ENCODE results near the gene SLC27A5.
"Not testable (repeated sequence)": the region's sequence is repeated elsewhere in the genome, so short reads cannot be mapped to it uniquely, and the experiment has no call there.

Gene SLC27A5

DNA sequence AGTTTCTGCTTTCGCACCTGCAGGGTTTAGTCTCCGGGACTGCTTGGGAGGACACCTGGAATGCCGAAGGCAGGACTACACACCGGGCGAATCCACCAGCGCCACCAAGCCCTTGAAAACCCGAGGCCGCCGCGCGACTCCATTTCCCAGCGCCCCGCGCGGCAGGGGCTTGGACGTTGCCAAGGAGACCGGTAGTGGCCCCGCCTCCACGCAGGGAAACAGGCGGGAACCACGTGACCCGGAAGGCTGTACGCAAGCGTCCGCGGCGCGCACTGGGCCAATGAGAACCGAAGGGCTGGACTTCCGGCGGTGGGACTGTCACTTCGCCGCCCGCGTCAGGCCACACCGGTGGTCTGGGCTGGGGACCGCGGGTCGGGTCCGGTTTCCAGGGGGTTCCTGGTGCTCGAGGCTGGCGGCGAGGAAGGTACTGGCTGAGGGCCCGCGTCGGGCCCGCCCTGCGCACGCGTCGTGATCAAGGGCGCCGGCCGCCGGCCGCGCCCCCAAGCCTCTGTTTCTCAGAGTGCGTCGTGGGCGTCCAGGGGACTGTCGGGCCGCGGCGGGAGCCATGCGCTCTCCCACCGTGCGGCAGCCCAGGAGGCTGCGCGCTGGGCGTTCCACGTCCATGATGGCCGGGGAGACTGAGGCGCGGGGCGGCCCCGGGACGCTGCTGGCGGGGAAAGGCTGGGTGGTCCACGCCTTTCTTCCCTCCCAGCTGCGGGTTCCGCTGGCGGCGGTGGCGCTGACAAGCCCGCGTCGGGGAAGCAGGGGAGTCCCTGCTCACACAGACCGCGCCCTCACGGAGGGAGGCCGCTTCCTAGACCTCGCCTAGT is 44.8 kb downstream of the SLC27A5 start, which contains the start of gene ZNF324:
TSS of gene ZNF324 (plus strand) at position 321 of the 830 bp plus-strand sequence. CDS start 2,106 bp downstream, outside the sequence.
- DNase-seq = peak; percentile 98

DNA sequence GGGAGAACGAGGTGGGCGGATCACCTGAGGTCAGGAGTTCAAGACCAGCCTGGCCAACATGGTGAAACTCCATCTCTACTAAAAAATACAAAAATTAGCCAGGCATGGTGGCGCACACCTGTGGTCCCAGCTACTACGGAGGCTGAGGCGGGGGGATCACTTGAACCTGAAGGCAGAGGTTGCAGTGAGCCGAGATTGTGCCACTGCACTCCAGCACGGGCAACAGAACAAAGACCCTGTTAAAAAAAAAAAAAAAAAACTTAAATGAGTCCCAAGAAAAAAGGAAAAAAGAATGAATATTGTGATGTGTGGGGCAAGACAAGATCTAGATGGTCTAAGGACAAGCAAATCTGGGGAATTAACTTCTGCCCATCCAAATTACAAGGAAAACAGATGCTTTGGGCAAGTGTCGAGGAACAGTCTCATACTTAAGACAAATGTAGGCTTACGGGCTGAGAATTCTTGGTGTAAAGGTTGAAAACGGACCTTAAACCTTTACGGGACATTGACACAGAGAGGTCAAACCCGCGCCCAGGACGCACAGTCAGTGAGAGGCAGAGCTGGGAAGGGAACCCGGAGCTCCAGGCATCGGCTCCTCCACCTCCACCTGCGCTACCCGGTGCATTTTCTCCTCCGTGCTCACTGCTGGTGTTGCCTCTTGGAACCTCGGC is 45.6 kb downstream of the SLC27A5 start:
- no peak for DNase-seq

DNA sequence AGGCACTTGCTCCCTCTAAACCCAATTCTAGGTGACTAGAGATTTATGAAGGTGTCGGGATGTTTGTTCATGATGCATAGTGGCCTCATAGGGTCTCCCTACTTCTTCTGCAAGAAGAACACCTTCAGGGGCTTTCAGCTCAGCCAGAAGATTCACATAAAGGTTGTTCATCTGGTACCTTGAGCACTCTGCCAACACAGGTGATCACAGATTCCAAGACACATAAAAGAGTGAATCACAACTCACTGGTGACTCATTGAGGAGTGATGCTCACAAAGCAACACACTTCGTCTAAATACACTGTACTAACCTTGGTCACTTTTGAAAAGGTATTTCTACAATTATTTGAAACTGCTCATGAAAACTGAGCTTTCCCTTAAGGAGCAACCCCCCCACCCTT is 51.8 kb downstream of the SLC27A5 start:
- no peak for DNase-seq

DNA sequence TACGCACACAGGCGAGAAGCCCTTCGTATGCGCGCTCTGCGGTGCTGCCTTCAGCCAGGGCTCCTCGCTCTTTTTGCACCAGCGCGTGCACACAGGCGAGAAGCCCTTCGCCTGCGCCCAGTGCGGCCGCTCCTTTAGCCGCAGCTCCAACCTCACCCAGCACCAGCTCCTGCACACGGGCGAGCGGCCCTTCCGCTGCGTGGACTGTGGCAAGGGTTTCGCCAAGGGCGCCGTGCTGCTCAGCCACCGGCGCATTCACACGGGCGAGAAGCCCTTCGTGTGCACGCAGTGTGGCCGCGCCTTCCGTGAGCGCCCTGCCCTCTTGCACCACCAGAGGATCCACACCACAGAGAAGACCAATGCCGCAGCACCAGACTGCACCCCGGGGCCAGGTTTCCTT is 55.7 kb downstream of the SLC27A5 start:
- no peak for DNase-seq

DNA sequence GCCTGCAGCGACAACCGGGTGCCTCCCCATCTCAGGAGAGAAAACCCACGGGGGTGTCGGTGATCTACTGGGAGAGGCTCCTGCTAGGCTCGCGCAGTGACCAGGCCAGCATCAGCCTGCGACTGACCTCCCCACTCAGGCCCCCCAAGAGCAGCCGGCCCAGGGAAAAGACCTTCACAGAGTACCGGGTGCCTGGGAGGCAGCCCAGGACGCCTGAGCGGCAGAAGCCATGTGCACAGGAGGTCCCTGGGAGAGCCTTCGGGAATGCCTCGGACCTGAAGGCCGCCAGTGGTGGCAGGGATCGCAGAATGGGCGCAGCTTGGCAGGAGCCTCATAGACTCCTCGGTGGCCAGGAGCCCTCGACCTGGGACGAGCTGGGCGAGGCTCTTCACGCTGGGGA is 56.5 kb downstream of the SLC27A5 start:
- DNase-seq = no peak

DNA sequence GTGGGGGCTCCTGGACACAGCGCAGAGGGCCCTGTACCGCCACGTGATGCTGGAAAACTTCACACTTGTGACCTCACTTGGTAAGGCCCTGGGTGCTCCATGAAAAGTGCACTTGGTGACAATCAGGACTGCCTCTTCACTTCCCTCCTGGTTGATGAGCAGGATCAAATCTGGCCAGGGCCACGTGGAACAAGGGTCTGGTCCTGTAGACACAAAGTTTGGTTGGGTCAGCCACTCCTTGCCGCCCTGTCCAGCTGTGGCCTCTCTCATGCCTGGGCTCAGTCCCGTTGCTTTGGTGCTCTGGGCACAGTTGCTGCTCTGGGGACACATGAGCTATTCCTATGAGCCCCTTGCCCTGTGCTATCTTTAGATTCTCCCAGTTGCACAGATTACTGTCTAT is 58.0 kb downstream of the SLC27A5 start:
- no peak for DNase-seq

DNA sequence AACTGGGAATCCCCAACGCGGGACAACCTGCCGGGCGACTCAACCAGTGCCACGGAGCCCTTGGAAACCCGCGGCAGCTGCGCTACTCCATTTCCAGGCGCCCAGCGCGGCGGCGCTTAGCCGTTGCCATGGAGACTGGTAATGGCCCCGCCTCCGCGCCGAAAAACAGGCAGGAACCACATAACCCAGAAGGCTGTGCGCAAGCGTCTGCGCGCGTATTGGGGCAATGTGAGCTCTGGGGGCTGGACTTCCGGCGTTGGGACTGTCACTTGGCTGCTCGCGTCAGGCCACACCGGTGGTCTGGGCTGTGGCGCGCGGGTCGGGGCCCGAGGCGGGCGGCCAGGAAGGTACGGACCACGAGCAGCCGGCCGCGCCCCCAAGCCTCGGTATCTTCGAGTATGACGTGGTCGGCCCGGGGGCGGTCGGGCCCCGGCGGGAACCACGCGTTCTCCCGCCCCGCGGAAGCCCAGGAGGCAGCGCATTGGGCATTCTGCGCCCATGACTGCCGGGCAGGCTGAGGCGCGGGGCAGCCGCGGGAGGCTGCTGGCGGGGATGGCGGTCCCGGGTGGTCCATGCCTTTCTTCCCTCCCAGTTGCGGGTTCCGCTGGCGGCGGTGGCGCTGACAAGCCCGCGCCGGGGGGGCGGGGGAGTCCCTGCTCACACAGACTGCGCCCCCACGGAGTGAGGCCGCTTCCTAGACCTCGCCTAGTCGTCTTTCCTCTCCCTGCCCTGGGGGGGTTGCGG is 60.3 kb downstream of the SLC27A5 start, which contains the start of gene ZNF324B:
TSS of gene ZNF324B (plus strand) at position 265 of the 744 bp plus-strand sequence. CDS start 2,080 bp downstream, outside the sequence.
- peak; percentile 93 for DNase-seq

DNA sequence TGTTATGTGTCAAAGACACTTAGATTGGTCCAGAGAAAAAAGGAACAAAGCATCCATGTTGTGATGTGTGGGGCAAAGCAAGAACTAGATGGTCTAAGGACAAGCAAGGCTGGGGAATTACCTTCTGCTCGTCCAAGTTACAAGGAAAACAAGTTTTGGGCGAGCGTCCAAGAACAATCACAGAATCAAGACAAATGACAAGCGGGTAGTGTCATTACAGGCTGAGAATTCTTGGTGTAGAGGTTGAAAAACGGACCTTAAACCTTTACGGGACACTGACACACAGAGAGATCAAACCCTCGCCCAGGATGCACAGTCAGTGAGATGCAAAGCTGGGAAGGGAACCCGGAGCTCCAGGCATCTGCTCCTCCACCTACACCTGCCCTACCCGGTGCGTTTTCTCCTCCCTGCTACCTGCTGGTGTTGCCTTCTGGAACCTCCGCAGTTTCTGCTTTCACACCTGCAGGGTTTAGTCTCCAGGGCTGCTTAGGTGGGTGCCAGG is 60.9 kb downstream of the SLC27A5 start:
- DNase-seq = peak; percentile 65

DNA sequence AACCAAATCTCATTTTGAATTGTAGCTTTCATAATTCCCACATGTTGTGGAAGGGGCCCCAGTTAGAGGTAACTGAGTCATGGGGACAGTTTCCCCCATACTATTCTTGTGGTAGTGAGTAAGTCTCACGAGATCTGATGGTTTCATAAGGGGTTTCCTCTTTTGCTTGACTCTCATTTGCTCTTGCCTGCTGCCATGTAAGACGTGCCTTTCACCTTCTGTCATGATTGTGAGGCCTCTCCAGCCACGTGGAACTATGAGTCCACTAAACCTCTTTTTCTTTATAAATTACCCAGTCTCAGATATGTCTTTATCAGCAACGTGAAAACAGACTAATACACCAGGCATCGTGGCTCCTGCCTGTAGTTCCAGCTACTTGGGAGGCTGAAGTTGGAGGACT is 61.8 kb downstream of the SLC27A5 start:
- not testable (repeated sequence) for DNase-seq

DNA sequence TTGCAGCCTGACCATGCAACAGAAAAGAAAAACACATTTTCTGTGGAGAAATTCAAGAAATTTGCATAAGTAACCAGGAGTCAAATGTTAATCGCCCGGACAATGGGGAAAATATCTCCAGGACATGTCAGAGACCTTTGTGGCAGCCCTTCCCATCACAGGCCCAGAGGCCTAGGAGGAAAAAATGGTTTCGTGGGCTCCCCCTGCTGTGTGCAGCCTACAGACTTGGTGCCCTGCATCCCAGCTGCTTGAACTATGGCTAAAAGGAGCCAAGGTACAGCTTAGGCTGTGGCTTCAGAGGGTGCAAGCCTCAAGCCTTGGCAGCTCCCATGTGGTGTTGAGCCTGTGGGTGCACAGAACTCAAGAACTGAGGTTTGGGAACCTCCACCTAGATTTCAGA is 62.9 kb downstream of the SLC27A5 start:
- DNase-seq = not testable (repeated sequence)

All from KG1 (cell line).